ENCODE data around the gene CCL17. TPM values are rescaled to one million over a fixed set of nuclear protein-coding genes. Genes with fewer than 3 reads are reported as not detected.
"Not testable (repeated sequence)": the region's sequence is repeated elsewhere in the genome, so short reads cannot be mapped to it uniquely, and the experiment has no call there.

Gene CCL17
- polyA plus RNA-seq, 4 donors: 0.18 to 0.45 TPM; not detected in 2

GRCh38 chr16:57426356-57426755 is 21.8 kb downstream of the CCL17 start:
- H3K27ac ChIP-seq (ENCODE audit: low read depth in 1 of 3, low read length in 2 of 3): no peak overlapping the region
- H3K4me3 ChIP-seq (ENCODE audit: low read depth in 1 of 3, low read length in 3 of 3): no peak overlapping the region
- DNase-seq (no peak), FAIRE-seq (no peak)
- H3K4me1 ChIP-seq (ENCODE audit: control insufficient read depth in 3 of 3, insufficient read depth in 2 of 3, low read depth in 1 of 3, low read length in 2 of 3): peaks cover 0 to 3% (median 0%) of the 10 kb centered on the region in 3 donors
- WGBS, 3 donors: 79 to 88% (median 83%) methylated on average over 7 of the region's 7 CpGs
- no peaks in the 10 kb centered on the region for H3K9me3 ChIP-seq (ENCODE audit: control insufficient read depth in 2 of 2, insufficient read depth in 1 of 2, low read depth in 1 of 2, low read length in 1 of 2)
- H3K36me3 ChIP-seq (ENCODE audit: control insufficient read depth in 3 of 3, insufficient read depth in 2 of 3, low read depth in 1 of 3, low read length in 3 of 3): peaks cover 5 to 38% (median 21%) of the 10 kb centered on the region in 3 donors
- no peaks in the 10 kb centered on the region for H3K27me3 ChIP-seq (ENCODE audit: control insufficient read depth in 3 of 3, insufficient read depth in 3 of 3, low read length in 3 of 3)

GRCh38 chr16:57427307-57427706 is 22.7 kb downstream of the CCL17 start:
- WGBS, 3 donors: 85 to 90% (median 88%) methylated on average over 8 of the region's 8 CpGs
- Histone ChIP-seq H3K36me3 (ENCODE audit: control insufficient read depth in 3 of 3, insufficient read depth in 2 of 3, low read depth in 1 of 3, low read length in 3 of 3) (peaks cover 5 to 43% (median 21%) of the 10 kb centered on the region in 3 donors), H3K4me3 (ENCODE audit: low read depth in 1 of 3, low read length in 3 of 3) (no peak overlapping the region), H3K27ac (ENCODE audit: low read depth in 1 of 3, low read length in 2 of 3) (no peak overlapping the region), H3K4me1 (ENCODE audit: control insufficient read depth in 3 of 3, insufficient read depth in 2 of 3, low read depth in 1 of 3, low read length in 2 of 3) (peaks cover 0 to 5% (median 0%) of the 10 kb centered on the region in 3 donors), H3K27me3 (ENCODE audit: control insufficient read depth in 3 of 3, insufficient read depth in 3 of 3, low read length in 3 of 3) (no peaks in the 10 kb centered on the region), H3K9me3 (ENCODE audit: control insufficient read depth in 2 of 2, insufficient read depth in 1 of 2, low read depth in 1 of 2, low read length in 1 of 2) (no peaks in the 10 kb centered on the region)
- DNase-seq: no peak
- FAIRE-seq: no peak

- Histone ChIP-seq H3K27ac (ENCODE audit: low read depth in 1 of 3, low read length in 2 of 3) (no peak overlapping the region), H3K9me3 (ENCODE audit: control insufficient read depth in 2 of 2, insufficient read depth in 1 of 2, low read depth in 1 of 2, low read length in 1 of 2) (no peaks in the 10 kb centered on the region), H3K27me3 (ENCODE audit: control insufficient read depth in 3 of 3, insufficient read depth in 3 of 3, low read length in 3 of 3) (no peaks in the 10 kb centered on the region), H3K36me3 (ENCODE audit: control insufficient read depth in 3 of 3, insufficient read depth in 2 of 3, low read depth in 1 of 3, low read length in 3 of 3) (peaks cover 5 to 47% (median 21%) of the 10 kb centered on the region in 3 donors), H3K4me3 (ENCODE audit: low read depth in 1 of 3, low read length in 3 of 3) (no peak overlapping the region), H3K4me1 (ENCODE audit: control insufficient read depth in 3 of 3, insufficient read depth in 2 of 3, low read depth in 1 of 3, low read length in 2 of 3) (peaks cover 0 to 10% (median 0%) of the 10 kb centered on the region in 3 donors)
- no peak for FAIRE-seq
- no peak for DNase-seq
These were observed 23.3 kb downstream of the CCL17 start for GRCh38 chr16:57427824-57428223.

GRCh38 chr16:57430955-57431354 is 26.4 kb downstream of the CCL17 start:
- DNase-seq: no peak
- peaks cover 17 to 60% (median 28%) of the 10 kb centered on the region in 3 donors for H3K36me3 ChIP-seq (ENCODE audit: control insufficient read depth in 3 of 3, insufficient read depth in 2 of 3, low read depth in 1 of 3, low read length in 3 of 3)
- H3K4me3 ChIP-seq (ENCODE audit: low read depth in 1 of 3, low read length in 3 of 3): no peak overlapping the region
- 90 to 92% (median 91%) methylated on average over 5 of the region's 5 CpGs for WGBS, 3 donors
- H3K9me3 ChIP-seq (ENCODE audit: control insufficient read depth in 2 of 2, insufficient read depth in 1 of 2, low read depth in 1 of 2, low read length in 1 of 2): no peaks in the 10 kb centered on the region
- peaks cover 0 to 13% (median 0%) of the 10 kb centered on the region in 3 donors for H3K4me1 ChIP-seq (ENCODE audit: control insufficient read depth in 3 of 3, insufficient read depth in 2 of 3, low read depth in 1 of 3, low read length in 2 of 3)
- no peaks in the 10 kb centered on the region for H3K27me3 ChIP-seq (ENCODE audit: control insufficient read depth in 3 of 3, insufficient read depth in 3 of 3, low read length in 3 of 3)
- H3K27ac ChIP-seq (ENCODE audit: low read depth in 1 of 3, low read length in 2 of 3): no peak overlapping the region
- FAIRE-seq: no peak

- 61 to 82% (median 65%) methylated on average over 2 of the region's 2 CpGs for WGBS, 3 donors
- Histone ChIP-seq H3K4me3 (ENCODE audit: low read depth in 1 of 3, low read length in 3 of 3) (no peak overlapping the region), H3K9me3 (ENCODE audit: control insufficient read depth in 2 of 2, insufficient read depth in 1 of 2, low read depth in 1 of 2, low read length in 1 of 2) (no peaks in the 10 kb centered on the region), H3K27ac (ENCODE audit: low read depth in 1 of 3, low read length in 2 of 3) (peak overlapping the region in 2 of 3 donors; percentile 67 to 69), H3K4me1 (ENCODE audit: control insufficient read depth in 3 of 3, insufficient read depth in 2 of 3, low read depth in 1 of 3, low read length in 2 of 3) (peaks cover 0 to 13% (median 0%) of the 10 kb centered on the region in 3 donors), H3K36me3 (ENCODE audit: control insufficient read depth in 3 of 3, insufficient read depth in 2 of 3, low read depth in 1 of 3, low read length in 3 of 3) (peaks cover 18 to 59% (median 30%) of the 10 kb centered on the region in 3 donors), H3K27me3 (ENCODE audit: control insufficient read depth in 3 of 3, insufficient read depth in 3 of 3, low read length in 3 of 3) (no peaks in the 10 kb centered on the region)
- DNase-seq: peak; percentile 62 to 79
- no peak for FAIRE-seq
These were observed 27.9 kb downstream of the CCL17 start for GRCh38 chr16:57432505-57432904.

- peaks cover 18 to 60% (median 27%) of the 10 kb centered on the region in 3 donors for H3K36me3 ChIP-seq (ENCODE audit: control insufficient read depth in 3 of 3, insufficient read depth in 2 of 3, low read depth in 1 of 3, low read length in 3 of 3)
- DNase-seq: no peak
- H3K4me3 ChIP-seq (ENCODE audit: low read depth in 1 of 3, low read length in 3 of 3): no peak overlapping the region
- H3K27ac ChIP-seq (ENCODE audit: low read depth in 1 of 3, low read length in 2 of 3): peak overlapping the region in 2 of 3 donors; percentile 67
- 90 to 91% (median 91%) methylated on average over 3 of the region's 3 CpGs for whole genome bisulfite sequencing, 3 donors
- H3K4me1 ChIP-seq (ENCODE audit: control insufficient read depth in 3 of 3, insufficient read depth in 2 of 3, low read depth in 1 of 3, low read length in 2 of 3): peaks cover 0 to 13% (median 0%) of the 10 kb centered on the region in 3 donors
- FAIRE-seq: no peak
- no peaks in the 10 kb centered on the region for H3K27me3 ChIP-seq (ENCODE audit: control insufficient read depth in 3 of 3, insufficient read depth in 3 of 3, low read length in 3 of 3)
- H3K9me3 ChIP-seq (ENCODE audit: control insufficient read depth in 2 of 2, insufficient read depth in 1 of 2, low read depth in 1 of 2, low read length in 1 of 2): no peaks in the 10 kb centered on the region
These were observed 28.4 kb downstream of the CCL17 start for GRCh38 chr16:57432989-57433388.

GRCh38 chr16:57434003-57434402 is 29.4 kb downstream of the CCL17 start:
- no peak overlapping the region for H3K4me3 ChIP-seq (ENCODE audit: low read depth in 1 of 3, low read length in 3 of 3)
- peaks cover 19 to 55% (median 24%) of the 10 kb centered on the region in 3 donors for H3K36me3 ChIP-seq (ENCODE audit: control insufficient read depth in 3 of 3, insufficient read depth in 2 of 3, low read depth in 1 of 3, low read length in 3 of 3)
- no peaks in the 10 kb centered on the region for H3K27me3 ChIP-seq (ENCODE audit: control insufficient read depth in 3 of 3, insufficient read depth in 3 of 3, low read length in 3 of 3)
- H3K9me3 ChIP-seq (ENCODE audit: control insufficient read depth in 2 of 2, insufficient read depth in 1 of 2, low read depth in 1 of 2, low read length in 1 of 2): no peaks in the 10 kb centered on the region
- H3K27ac ChIP-seq (ENCODE audit: low read depth in 1 of 3, low read length in 2 of 3): no peak overlapping the region
- WGBS, 3 donors: 87 to 93% (median 88%) methylated on average over 2 of the region's 2 CpGs
- no peak for FAIRE-seq
- peaks cover 0 to 13% (median 0%) of the 10 kb centered on the region in 3 donors for H3K4me1 ChIP-seq (ENCODE audit: control insufficient read depth in 3 of 3, insufficient read depth in 2 of 3, low read depth in 1 of 3, low read length in 2 of 3)
- DNase-seq: no peak

GRCh38 chr16:57435838-57436237 is 31.3 kb downstream of the CCL17 start:
- H3K27me3 ChIP-seq (ENCODE audit: control insufficient read depth in 3 of 3, insufficient read depth in 3 of 3, low read length in 3 of 3): no peaks in the 10 kb centered on the region
- no peak for FAIRE-seq
- WGBS, 3 donors: 92 to 98% (median 96%) methylated on average over 1 of the region's 1 CpG
- peaks cover 0 to 12% of the 10 kb centered on the region in 2 donors for H3K9me3 ChIP-seq (ENCODE audit: control insufficient read depth in 2 of 2, insufficient read depth in 1 of 2, low read depth in 1 of 2, low read length in 1 of 2)
- H3K27ac ChIP-seq (ENCODE audit: low read depth in 1 of 3, low read length in 2 of 3): no peak overlapping the region
- no peak overlapping the region for H3K4me3 ChIP-seq (ENCODE audit: low read depth in 1 of 3, low read length in 3 of 3)
- H3K4me1 ChIP-seq (ENCODE audit: control insufficient read depth in 3 of 3, insufficient read depth in 2 of 3, low read depth in 1 of 3, low read length in 2 of 3): peaks cover 0 to 13% (median 0%) of the 10 kb centered on the region in 3 donors
- DNase-seq: no peak
- H3K36me3 ChIP-seq (ENCODE audit: control insufficient read depth in 3 of 3, insufficient read depth in 2 of 3, low read depth in 1 of 3, low read length in 3 of 3): peaks cover 17 to 55% (median 18%) of the 10 kb centered on the region in 3 donors

- H3K4me3 ChIP-seq (ENCODE audit: low read depth in 1 of 3, low read length in 3 of 3); DNase-seq; H3K27me3 ChIP-seq (ENCODE audit: control insufficient read depth in 3 of 3, insufficient read depth in 3 of 3, low read length in 3 of 3); FAIRE-seq; H3K27ac ChIP-seq (ENCODE audit: low read depth in 1 of 3, low read length in 2 of 3); H3K4me1 ChIP-seq (ENCODE audit: control insufficient read depth in 3 of 3, insufficient read depth in 2 of 3, low read depth in 1 of 3, low read length in 2 of 3): not testable (repeated sequence)
- Histone ChIP-seq H3K36me3 (ENCODE audit: control insufficient read depth in 3 of 3, insufficient read depth in 2 of 3, low read depth in 1 of 3, low read length in 3 of 3) (peaks cover 7 to 35% (median 12%) of the 10 kb centered on the region in 3 donors), H3K9me3 (ENCODE audit: control insufficient read depth in 2 of 2, insufficient read depth in 1 of 2, low read depth in 1 of 2, low read length in 1 of 2) (peaks cover 0 to 14% of the 10 kb centered on the region in 2 donors)
- 97 to 98% (median 97%) methylated on average over 8 of the region's 8 CpGs for WGBS, 3 donors
These were observed 35.4 kb downstream of the CCL17 start for GRCh38 chr16:57439947-57440346.
